Kidney tubule cell (primary cell): ENCODE measurements around the gene CTSO.

Experiments used
- DNase-seq: peaks from one replicate; pipeline ENCODE4 v3.0.0-alpha.2; 2018; ENCODE audit warnings: low spot score

The CTSO gene, protein sequence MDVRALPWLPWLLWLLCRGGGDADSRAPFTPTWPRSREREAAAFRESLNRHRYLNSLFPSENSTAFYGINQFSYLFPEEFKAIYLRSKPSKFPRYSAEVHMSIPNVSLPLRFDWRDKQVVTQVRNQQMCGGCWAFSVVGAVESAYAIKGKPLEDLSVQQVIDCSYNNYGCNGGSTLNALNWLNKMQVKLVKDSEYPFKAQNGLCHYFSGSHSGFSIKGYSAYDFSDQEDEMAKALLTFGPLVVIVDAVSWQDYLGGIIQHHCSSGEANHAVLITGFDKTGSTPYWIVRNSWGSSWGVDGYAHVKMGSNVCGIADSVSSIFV

DNA sequence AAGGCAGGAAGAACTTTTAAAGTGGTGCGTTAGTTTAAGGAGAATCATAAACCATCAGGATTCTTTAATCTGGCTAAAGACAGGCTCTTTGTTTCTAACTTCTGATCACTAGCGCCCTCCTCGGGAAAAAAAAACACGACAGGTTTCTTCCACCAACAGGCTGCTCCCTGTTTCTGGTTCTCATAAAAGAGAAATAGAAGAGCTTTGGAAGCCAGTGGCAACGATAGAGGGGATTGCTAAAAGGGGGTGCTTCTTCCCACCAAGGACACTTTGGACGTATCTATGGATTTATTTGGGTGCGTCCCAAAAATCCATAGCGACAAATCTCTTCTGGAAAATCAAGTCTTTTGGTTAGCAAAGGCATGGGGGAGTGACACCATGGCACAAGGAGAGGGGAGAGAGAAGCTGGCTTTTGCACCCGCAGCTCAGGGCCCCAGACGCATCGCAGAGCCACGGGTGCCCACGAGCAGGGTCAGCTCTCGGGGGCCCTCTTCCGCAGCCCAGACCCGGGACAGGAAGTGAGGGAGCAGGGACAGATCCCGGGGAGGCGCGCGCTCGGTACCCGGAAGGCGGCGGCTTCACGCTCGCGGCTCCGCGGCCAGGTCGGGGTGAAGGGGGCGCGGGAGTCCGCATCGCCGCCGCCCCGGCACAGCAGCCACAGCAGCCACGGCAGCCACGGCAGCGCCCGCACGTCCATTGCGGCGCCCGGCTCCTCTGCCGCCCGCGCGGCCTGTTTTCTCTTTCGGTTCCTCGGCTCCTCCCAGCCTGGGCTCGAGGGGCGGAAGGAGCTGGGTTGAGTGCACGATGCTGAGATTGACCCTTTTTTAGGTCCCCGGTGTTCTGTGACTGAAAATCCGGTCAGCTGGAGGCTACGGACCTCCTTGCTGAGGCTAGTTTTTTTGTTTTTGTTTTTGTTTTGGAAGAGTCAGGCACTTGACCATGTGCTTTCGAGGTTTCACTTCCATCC lies at the start of gene CTSO:
Gene CTSO (minus strand): TSS at position 716 of the 967 bp plus-strand sequence. CDS start 19 bp downstream, at position 697.
- DNase-seq, result peak; percentile 81

GRCh38 chr4:156000491-156000890 lies 46.8 kb upstream of the CTSO start:
- DNase-seq, result no peak

- no peak for DNase-seq
These were observed 46.1 kb upstream of the CTSO start for GRCh38 chr4:155999725-156000124.

- no peak for DNase-seq
These were observed 41.4 kb upstream of the CTSO start for GRCh38 chr4:155995069-155995468.

DNA sequence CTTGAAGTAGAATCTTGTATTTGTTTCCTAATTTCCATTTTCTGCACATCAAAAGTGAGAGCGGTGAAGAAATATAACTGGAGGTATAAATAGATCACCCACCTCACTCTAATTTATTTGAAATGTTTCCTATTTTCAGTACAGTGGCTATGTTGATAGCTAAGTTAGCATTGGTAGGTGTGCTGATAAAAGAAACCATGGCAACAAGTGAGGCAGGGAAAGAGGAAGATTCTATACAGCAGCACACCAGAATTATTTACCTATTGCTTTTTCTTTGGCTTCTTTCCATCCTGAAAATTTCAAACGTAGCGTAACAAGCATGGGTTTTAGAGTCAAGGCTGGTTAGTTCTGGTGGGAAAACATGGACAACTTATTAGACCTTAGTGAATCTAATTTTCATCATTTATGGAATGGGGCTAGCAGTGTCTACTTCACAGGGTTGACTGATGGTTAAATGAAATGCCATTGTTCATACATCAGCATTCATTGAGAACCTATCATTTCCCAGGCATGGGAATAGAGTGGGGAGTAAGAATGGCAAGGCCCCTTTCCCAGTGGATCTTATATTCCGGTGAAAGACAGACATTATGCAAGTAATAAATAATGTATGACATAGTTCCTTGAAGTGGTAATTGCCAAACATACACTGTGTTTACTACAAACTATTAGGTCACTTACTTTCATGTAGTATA lies 30.6 kb upstream of the CTSO start:
- DNase-seq, result no peak

- no peak for DNase-seq
These were observed 29.2 kb upstream of the CTSO start for GRCh38 chr4:155982736-155983385.

DNA sequence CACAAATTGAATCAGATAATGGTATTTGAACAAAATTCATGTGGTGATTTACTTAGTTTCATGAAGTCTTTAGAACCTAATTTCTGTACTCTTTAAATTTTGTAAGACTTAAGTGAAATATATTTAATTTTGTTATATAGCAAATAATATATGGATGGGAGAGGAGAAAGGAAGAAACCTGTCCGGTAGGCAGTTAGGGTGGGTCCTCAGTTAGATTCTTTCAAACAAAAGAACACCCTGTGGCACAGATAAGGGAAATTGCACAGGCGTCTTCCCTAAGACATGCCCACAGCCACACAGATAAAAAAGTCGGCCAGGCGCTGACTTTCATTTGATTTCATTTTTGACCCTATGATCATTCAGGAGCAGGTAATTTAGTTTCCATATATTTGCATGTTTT lies 25.1 kb upstream of the CTSO start:
- DNase-seq, result no peak

- no peak for DNase-seq
These were observed 21.8 kb upstream of the CTSO start for GRCh38 chr4:155975511-155975910.

- no peak for DNase-seq
These were observed 21.3 kb upstream of the CTSO start for GRCh38 chr4:155974996-155975395.

DNA sequence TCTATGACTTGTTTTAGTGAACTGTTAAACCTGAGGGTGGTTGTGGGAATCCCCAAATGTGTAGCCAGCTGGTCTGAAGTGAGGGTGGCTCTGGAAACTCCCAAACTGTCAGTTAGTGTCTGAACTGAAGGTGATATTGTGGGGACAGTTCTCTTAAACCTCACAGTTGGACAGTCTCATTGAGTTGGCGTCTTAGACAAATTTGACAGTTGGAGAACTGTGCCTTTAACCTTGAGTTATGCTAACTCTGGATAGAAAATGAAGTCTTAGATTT lies 20.7 kb upstream of the CTSO start:
- DNase-seq, result peak; percentile 24

DNA sequence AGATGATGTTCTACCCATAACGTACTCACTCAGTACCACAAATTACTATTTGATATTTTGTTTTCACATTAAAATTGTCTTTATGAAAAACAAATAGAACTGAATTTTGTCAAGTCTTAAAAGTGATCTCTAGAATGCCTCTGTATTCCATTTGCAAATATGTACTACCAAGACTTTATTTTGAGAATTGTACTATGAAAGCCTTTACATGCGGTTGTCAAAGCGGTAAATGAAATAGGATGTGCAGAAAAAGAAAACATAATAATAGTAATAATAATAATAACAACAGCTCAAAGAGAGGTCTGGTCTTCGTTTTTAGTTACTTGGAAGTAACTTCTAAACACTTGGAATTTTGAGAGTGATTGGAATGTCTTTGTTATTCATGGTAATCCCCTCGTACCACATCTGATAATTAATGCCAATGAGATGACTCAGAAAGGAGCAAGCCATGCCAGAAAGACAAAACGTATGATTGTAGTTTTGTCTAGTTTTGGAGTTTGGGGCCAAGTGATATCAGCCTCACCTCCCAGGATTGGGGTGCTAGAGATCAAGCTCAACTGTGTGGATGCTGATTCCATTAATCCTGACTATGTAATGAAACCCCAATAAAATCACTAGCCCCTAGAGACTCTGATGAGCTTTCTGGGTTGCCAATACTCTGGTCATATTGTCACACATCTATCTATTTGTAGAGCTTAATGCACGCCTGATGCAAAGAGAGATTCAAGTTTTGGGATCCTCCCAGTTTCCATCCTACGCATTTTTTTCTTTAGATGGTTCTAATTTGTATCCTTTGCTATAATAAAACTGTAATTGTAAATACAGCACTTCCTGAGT lies 20.2 kb upstream of the CTSO start:
- peak; percentile 65 for DNase-seq

- DNase-seq, result peak; percentile 56
These were observed 18.4 kb upstream of the CTSO start for GRCh38 chr4:155972098-155972497.

GRCh38 chr4:155966731-155967395 lies 13.2 kb upstream of the CTSO start:
- peak; percentile 53 for DNase-seq

DNA sequence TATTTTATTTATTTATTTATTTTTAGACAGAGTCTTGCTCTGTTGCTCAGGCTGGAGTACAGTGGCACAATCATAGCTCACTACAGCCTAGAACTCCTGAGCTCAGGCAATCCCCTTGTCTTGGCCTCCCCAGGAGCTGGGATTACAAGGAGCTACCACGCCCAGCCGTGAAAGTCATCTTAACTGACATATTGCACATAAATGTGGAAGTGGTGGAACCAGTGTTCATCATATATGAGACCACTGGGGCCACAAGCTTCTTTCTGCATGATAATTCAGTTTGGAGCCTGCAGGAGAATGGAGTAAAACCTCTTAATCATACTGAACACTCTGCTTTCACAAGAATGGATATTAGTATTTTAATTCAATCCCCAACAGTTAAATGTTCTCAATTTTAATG lies 12.5 kb upstream of the CTSO start:
- DNase-seq, result no peak

- DNase-seq, result peak; percentile 37
These were observed 10.6 kb upstream of the CTSO start for GRCh38 chr4:155964016-155964891.

GRCh38 chr4:155962767-155963166 lies 9.1 kb upstream of the CTSO start:
- no peak for DNase-seq

DNA sequence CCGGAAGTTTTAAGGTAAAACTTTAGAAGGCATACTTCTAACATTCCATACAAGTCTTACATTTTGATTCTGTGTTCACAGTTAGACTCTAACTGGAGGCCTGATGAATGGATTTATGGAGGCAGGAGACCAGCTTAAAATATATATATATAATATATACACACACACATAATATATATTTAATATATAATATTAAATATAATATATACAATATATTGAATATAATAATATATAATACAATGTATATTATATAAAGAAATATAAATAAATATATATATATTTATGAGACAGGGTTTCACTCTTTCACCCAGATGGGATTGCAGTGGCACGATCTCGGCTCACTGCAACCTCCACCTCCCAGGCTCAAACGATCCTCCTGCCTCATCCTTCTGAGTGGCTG lies 7.9 kb upstream of the CTSO start:
- DNase-seq, result no peak

DNA sequence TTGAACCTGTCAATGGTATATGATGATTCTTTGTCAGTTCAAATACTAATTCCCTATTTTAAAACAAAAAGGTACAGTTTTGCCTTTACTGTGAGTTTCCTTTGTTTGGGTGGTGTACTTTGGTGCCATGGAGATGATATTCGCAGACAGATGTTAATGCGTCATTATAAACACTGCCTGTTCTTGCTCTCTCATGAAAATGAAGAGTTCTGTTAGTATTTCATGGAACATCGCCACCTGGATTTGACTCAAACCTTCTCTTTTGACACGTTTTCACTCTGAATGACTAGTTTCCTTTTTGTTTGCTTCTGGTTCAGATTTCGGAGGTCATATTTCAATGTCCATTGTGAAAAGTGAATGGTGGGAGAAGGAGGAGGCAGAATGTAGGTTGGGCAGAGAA lies 6.9 kb upstream of the CTSO start:
- no peak for DNase-seq

DNA sequence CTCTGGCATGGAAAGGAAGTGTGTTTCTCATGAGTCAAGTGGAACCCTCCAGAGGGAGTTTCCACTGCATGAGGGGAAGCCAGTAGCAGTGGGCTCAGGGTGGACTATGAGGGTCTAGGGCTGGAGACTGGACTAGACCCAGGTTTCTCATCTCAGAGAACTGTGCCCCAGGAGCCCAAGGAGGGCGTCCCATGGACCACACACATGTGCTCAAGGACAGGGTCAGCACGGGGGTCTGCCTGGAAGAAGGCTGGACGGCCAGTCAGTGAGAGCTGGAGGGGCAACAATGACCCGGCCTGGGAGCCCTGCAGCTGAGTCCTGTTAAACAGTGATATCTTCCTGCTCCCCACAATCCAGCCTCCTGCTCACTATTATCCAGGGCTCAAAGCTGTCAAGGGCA lies 5.8 kb upstream of the CTSO start:
- DNase-seq, result no peak

DNA sequence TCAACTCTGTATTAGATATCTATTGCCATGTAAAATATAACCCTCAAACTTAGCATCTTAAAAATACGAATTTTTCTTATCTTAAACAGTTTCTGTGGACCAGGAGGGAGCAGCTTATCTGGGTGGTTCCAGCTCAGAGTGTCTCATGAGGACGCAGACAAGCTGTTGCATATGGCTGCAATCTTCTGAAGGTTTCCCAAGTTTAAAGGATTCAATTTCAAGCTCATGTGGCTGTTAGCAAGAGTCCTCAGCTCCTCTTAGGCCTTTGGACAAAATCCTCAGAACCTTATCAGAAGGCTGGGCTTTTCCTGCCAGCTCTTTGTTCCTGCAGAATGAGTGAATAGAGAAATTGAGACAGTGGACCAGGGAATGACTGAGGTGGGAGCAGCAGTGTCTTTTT lies 2.8 kb upstream of the CTSO start:
- no peak for DNase-seq
